Measurements from ENCODE around the gene MYO10.
"Not testable (repeated sequence)": the region's sequence is repeated elsewhere in the genome, so short reads cannot be mapped to it uniquely, and the experiment has no call there.

The MYO10 gene

DNA sequence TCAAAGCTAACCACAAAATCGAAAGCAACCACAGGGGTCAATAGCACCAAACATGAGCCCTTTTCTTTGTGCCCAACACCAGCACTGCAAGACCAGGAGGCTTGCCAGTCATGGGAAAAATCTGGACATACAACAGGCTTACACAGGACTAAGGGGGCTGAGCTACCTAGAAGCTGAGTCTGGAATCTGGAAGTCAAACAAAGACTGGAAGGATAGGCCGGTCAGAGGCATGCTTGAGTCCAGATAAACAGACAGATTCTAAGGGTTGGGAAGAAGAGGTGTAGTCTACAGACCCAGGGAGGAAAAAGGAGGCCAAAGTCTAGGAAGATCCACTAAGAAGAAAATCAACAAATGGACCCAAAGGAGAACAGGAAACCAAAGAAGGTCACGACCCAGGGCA lies 73.3 kb downstream of the MYO10 start:
- no peak for DNase-seq (ENCODE audit: low spot score)

DNA sequence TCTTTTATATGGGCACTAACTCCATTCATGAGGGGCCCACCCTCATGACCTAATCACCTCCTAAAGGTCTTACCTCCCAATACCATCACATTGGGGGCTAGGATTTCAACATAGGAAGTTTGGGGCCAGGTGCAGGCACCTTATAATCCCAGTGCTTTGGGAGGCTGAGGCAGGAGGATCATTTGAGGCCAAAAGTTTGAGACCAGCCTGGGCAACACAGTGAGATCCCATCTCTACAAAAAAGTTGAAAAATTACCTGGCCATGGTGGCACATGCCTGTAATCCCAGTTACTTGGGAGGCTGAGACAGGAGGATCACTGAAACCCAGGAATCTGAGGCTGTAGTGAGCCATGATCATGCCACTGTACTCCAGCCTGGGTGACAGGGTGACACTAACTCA lies 76.7 kb downstream of the MYO10 start:
- DNase-seq (ENCODE audit: low spot score): no peak

DNA sequence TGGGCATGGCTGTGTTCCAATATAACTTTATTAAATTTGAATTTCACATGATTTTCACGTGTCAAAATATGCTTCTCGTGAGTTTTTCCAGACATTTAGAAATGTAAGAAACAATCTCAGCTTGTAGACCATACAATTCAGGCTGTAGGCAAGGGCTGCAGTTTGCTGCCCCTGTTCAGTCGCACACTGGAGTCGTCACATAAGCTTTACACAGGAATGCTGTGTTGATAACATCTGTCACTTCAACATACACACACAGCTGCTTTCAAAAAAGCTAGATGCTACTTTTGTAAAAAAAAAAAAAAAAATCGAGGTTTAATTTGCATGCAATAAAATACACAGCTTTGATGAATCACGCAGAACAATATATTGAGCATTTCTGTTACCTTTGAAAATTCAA lies 77.9 kb downstream of the MYO10 start:
- no peak for DNase-seq (ENCODE audit: low spot score)

DNA sequence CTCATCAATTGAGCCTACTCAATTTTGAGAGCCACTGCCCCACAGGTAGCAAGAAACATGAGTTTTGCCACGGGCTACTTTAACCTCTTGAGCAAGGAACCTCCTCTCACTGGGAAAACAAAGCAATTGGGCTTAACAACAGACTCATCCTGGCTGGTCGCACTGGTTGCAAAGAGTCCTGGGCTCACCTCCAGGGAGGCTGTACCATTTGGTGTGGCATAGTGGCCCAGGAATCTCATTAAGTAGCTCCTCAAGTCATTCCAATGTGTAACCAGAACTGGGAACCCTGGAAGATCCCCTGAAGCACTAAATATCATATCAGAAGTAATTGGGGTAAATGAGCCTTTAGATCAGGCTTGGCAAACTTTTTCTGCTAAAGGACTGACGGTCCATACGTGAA lies 78.5 kb downstream of the MYO10 start:
- no peak for DNase-seq (ENCODE audit: low spot score)

DNA sequence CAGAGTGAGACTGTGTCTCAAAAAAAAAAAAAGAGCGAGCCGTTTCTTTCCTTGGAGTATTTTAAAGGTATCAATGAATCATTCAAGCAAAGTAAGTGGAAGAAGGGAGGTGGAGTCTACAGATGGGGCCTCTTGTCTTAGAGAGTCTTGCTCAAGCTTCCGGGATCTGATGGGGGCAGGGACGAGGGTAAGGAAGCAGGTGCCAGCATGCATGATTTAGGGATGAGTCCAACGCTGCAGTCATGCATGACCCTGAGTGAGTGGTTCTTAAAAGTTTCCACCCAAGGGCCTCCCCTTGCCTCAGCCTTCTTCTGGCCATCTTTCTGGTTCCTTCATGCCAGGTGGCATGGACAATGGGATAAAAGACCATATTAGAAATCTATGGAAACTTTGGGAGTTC lies 79.6 kb downstream of the MYO10 start:
- peak; percentile 70 for DNase-seq (ENCODE audit: low spot score)

DNA sequence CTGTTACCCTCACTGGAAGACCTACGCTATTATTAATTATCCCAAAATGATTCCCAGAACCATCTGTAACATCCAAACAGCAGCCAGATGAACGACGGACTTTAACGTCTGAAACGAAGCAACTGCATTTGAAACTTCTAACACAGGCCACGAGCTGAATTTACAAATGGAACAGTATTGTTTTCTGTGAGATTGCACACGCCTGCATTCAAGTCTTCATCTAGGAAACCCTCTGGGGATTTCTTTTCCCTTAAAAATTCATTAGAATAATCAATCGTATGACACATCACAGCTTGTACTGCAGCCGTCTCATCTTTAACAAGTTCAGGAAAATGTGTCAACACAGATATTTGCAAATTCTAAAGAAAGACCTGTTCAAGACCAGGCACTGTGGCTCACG lies 80.2 kb downstream of the MYO10 start:
- DNase-seq (ENCODE audit: low spot score): no peak

DNA sequence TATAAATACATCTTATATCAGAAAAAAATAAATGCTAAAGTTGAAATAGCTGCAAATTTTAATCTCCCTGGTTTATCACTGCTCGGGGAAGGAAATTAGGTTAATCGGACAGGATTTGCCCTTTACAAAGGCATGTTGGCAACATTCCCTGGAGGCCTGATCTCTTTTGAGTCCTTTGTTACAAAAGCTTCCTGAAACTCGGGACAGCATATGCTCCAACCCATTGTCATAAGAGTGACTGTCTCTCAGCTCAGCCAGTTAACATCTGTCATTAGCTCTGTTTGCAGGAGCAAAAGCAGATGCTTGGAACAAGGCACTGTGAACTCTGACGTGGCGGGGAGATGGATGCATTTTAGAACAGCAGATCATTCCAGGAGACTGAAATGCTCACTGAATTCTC lies 80.6 kb downstream of the MYO10 start:
- DNase-seq (ENCODE audit: low spot score): no peak

DNA sequence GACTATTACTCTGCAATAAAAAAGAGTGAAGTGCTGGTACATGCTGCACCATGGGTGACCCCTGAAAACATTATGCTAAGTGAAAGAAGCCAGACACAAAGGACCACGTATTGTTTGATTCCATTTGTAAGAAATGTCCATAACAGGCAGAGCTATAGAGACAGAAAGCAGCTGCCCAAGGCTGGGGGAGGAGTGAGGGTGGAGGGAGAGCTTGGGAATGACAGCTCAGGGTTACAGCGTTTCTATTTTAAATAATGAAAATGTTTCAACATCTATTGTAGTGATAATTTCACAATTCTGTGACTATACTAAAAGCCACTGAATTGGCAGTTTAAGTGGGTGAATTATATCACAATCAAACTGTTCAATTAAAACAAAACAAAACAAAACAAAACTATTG lies 81.7 kb downstream of the MYO10 start:
- DNase-seq (ENCODE audit: low spot score): no peak

DNA sequence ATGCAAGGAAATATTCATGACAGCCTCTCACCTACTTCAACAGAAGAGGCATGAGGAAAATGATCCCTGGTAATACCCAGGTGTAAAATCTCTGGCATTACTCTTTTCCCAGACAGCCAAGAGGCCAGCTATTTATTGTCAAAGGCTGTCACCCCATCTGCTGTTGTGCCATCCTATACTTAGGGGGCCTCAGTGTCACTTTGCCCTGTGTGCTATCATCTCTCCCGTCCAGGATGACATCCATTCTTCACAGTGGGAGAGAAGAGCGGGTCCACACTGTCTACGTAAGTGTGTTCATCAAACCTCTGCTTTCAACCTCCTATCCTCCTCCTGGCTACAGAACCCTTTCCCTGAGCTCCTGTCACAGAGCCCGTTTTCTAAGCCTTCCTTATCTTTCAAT lies 82.6 kb downstream of the MYO10 start:
- DNase-seq (ENCODE audit: low spot score): no peak

DNA sequence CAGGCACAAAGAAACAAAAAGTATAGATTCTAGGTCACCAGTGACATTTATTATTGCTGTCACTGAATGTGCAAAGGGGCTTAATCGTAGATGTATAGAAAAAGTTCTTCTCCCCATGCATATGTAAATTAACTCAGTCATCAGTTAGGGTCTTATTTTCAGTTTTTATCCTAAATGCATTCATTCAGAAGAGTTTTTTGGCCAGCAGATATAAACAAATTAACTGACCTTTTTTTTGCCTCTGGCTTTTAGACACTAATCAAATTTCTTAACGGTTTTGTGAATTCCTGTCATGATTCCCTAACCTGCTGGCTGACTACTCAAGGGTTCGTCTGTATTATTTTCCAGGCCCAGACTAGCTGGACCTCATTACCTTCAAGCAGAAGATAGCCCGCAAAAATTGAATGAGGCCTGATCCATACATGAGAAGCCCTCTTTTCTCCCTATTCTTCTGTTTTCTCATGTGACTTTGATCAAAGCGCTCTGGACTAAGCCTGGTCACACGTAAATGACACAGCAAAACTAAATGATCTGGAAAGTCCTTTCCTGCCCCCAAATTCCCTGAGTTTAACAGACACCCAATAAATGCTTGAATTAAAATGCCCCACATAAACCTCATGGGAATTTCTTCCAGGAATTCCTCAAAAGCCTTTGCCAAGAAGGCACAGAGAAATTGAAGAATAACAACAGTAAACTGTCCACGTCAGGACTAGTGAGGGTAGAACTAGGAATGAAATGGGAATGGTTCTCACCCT lies 83.7 kb downstream of the MYO10 start:
- DNase-seq (ENCODE audit: low spot score): no peak

DNA sequence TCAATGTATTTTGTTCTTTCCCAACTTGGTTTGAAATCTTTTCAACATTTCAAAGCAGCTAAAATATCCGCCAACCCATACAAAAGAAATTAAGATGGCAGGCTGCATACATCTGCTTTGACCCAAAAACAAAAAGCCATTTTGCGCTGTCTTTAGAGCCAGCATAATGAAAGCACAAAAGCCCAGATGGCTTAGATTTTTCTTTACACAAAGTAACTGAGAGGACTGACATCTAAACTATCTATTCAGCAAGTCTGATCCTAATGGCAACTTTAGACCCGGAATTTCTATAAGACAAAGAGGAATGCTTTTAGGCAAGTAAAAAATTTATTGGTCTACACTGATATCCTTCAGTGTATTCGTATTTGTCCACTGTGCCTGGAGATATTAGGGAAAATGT lies 86.3 kb downstream of the MYO10 start:
- DNase-seq (ENCODE audit: low spot score): no peak

DNA sequence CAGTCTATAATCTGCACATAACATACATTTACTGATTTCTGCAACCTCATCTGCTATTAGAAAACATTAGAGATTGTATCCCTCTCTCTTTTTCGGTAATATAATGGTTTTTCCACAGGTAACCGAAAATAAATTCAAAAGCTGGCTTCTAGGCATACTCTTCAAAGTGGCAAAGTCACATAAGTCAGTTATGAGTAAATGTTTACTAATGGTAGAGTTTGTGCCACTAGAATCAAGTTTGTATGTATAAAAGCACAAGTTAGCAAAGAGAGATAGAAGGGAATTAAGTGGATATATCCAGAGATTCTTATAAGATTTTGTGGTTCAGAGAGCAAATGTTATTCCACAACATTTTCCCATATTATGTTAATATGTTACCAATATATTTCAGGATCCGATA lies 86.9 kb downstream of the MYO10 start:
- no peak for DNase-seq (ENCODE audit: low spot score)

DNA sequence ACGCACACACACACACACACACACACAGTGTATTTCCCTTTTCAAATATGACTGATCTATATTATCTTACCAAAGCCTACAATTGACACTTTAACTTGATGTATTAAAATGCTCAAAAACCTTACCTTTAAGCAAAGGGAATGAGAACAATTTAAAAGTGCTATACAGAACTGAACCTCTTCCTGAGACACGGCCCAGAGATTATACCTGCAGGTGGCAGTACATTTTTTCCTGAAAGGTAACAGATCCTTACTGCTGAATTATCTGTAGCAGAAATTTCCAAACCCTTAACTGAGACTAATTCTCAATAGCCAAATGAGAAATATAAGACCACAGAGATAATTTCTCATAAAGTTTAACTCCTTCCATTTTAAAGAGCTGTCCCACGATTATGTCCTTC lies 91.1 kb downstream of the MYO10 start:
- DNase-seq (ENCODE audit: low spot score): no peak

DNA sequence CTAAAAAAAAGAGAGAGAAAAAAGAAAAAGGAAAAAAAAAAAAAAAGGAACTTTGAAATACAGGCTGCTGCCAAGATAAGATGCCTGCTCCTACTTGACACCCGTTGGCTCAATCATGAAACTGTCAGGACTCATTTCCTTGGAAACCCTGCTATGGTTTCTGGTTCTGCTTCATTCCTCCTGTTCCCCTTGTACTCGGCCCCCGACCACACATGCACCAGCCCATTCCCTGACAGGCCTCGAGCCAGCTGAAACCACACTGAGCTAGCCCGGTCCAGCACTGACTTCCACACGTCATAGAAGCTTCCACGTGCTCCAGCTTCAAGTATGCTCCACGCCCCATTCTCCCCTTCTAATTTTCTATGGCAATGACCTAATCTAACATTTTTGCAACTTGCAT lies 93.2 kb downstream of the MYO10 start:
- no peak for DNase-seq (ENCODE audit: low spot score)

DNA sequence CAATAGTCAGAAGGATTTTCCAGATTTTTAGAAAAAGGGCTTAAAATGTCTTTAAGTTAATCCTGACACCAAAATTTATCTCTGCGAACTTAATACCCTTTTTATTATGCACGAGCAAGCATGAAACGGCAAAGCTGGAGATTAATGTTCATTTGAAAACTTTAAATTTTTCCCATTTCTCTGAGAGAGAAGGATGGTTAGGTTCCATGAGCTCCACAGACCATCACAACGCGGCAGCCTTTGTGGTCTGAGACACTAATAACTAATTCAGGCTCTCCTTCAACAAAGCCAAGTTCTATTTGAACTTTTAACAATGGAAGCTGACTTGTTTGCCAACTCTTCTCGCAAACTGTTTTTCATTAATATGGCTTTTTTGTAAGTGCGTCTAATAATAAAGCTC lies 94.7 kb downstream of the MYO10 start:
- no peak for DNase-seq (ENCODE audit: low spot score)

DNA sequence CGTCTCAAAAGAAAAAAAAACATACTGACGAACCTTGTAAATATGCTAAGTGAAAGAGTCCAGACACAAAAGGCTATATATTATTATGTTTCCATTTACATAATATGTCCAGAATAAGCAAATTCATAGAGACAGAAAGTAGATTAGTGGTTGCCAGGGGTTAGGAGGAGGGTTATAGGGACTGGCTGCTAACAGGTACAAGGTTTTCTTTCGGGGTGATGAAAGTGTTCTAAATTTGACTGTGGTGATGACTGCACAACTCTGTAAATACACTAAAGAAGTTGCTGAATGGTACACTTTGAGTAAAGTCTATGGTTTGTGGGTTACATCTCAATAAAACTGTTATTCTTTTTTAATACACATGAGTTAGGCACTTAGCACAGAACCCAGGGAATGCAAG lies 98.8 kb downstream of the MYO10 start:
- DNase-seq (ENCODE audit: low spot score): no peak

DNA sequence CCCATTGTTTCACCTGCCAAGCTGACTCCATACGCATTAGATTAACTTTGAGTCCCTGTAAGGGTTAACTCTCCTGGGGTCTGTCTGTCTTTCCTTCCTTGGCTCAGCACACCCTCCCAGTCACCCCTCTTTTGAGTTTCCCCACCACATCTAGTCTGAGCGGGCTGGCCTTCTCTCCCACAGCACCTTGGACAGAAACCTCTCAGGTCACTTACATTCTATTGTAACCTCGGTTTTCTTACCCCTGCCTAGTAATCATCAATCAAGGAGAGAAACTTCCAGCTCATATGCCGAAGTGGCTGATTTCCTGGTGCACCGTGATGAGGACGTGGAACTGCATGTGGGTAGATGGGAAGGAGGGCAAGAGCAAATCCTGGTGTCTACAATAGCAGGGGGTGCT lies 102.1 kb downstream of the MYO10 start:
- no peak for DNase-seq (ENCODE audit: low spot score)

DNA sequence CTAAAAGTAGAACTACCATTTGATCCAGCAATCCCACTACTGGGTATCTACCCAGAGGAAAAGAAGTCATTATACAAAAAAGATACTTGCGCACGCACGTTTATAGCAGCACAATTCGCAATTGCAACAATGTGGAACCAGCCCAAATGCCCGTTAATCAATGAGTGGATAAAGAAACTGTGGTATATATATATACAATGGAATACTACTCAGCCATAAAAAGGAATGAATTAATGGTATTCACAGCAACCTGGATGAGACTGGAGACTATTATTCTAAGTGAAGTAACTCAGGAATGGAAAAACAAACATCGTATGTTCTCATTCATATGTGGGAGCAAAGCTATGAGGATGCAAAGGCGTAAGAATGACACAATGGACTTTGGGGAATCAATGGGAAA lies 104.8 kb downstream of the MYO10 start:
- DNase-seq (ENCODE audit: low spot score): not testable (repeated sequence)

DNA sequence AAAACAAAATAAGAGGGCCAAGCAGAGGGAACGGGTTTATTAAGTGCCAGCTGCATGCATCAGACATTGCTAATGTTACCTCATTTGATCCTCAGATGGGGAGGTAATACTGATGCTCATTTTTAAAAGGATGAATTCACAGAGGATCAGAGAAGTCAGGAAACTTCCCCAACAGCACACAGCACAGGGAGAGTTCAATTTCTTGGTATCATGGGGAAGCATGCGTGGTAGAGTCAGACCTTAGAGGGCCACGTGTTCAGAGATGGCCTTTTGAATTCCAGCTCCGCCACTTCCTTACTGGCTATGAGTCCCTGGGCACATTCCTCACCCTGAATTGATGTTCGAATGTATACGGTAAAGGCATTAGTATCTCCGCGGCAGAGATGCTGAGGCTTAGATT lies 108.3 kb downstream of the MYO10 start:
- no peak for DNase-seq (ENCODE audit: low spot score)

DNA sequence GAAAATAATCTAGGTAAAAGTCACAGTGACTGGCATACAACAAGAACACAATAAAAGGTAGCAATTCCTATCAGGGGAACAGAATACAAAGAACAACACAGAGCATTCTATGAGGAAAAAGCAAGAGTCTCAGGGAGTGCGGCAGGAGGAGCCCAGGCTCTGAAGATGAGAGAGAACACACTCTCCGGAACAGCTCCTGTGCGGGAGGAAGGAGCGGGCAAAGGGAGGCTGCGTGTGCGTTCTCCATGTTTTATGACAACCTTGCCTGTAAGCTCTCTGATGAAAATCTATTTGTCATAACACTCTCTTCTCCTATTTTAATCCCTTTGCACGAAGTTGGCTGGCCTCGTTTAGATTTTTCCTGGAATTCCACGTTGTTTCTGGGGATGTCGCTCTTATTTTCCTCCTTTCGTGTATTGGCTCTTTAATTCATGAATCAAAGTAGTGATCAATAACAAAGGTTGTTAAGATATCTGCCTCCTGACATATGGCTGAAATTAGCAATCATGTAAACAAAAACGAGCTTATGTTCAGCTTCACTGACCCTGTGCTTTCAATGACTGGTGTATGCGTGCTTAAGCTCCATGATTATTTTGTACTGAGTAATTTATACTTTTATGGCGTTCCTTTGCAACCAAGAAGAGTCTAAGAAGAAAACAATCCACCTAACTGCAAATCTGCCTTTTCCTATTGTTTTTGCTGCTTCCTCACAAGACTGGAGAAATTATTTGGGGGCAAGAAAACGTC lies 109.5 kb downstream of the MYO10 start:
- DNase-seq (ENCODE audit: low spot score): no peak

DNA sequence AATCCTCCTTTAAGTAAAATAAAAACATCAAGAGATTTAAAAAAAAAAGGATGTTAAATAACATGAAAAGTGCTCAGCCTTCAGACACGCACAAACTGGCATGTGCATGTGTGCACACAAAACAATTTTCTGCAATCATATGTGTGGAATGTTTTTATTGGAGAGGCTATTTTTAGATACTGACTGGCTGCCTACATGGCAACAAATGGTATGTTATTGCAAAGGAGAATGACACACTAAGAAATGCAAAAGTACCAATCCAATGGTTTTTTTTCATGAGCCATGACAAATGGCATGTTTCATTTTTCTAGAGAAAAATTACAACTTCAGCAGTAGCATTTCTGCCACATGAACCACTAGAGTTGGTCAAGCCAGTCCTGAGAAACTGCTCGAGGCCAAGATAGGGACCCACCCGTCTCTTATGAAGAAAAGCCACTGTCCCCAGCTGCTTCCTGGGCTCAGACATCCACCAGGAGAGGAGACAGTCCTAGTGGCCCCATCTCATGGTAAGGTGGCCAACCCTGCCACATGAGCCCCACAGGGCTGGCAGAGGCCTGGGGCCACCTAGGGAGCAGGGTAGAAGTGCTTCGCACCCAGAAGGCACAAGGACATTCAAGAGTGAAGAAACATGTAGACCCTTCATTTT lies 116.4 kb downstream of the MYO10 start:
- DNase-seq (ENCODE audit: low spot score): peak; percentile 7

DNA sequence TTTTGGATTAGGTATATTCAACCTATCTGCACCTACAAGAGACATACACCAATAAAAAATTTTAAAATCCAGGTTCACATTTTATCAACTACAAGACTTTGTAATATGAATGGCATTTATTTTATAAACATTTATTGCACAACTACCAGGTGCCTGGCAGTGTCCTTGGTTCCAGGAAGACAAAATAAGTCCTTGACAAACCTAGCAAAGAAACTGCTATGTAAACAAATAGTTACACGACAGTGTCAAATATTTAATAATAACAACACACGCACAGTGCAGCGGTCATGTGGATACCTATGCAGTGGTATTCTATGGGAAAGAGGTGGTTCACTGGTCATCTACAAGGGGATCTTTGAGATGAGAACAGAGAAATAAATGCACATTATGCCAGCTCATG lies 120.7 kb downstream of the MYO10 start:
- DNase-seq (ENCODE audit: low spot score): no peak

DNA sequence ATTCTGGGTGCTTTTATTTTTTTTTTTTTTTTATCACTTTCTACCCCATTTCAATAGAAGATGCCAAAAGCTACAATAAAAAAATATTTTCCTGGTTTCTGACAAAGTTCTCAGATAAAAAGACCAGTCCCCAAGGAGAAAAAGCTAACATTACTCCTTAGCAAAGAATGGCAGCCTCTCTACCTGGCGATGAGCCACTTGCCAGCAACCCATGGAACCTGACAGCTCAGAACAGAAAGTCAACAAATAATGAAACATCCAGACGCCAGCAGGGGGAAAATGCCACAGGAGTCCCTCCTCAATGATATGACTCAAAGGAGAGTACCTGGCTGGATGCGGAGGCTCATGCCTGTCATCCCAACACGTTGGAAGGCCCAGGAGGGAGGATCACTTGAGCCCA lies 123.2 kb downstream of the MYO10 start:
- DNase-seq (ENCODE audit: low spot score): no peak
